Upper lobe of left lung (tissue), 6 donors: ENCODE measurements around the gene MAD1L1. TPM values are rescaled to one million over a fixed set of nuclear protein-coding genes. Genes with fewer than 3 reads are reported as not detected.
"Not testable (repeated sequence)": the region's sequence is repeated elsewhere in the genome, so short reads cannot be mapped to it uniquely, and the experiment has no call there.

Experiments
- ATAC-seq, 2 donors: fragments of 200-7000 bp; cut with Tn5 transposase; one replicate each; pipeline ENCODE4 v1.9.1; 2022; ENCODE audit warnings: mild to moderate bottlenecking in 2 of 2, moderate library complexity in 2 of 2; ENCODE audit not compliant: low FRiP score in 2 of 2
- DNase-seq, 2 donors: peaks; one replicate each; pipeline ENCODE4 v3.0.0-alpha.2; 2019 to 2020
- H3K27ac ChIP-seq, 4 donors: fragments of 200-600 bp; sonication (generic); one replicate each; pipeline ENCODE4 v1.5.1; 2016 to 2019
- H3K27me3 ChIP-seq, 4 donors: fragments of 200-600 bp; sonication (generic); one replicate each; pipeline ENCODE4 v1.5.1; 2017 to 2019
- H3K36me3 ChIP-seq, 4 donors: fragments of 200-600 bp; sonication (generic); one replicate each; pipeline ENCODE4 v1.5.1; 2016 to 2019
- H3K4me1 ChIP-seq, 4 donors: fragments of 200-600 bp; sonication (generic); one replicate each; pipeline ENCODE4 v1.5.1; 2018 to 2019
- H3K4me3 ChIP-seq, 4 donors: fragments of 200-600 bp; sonication (generic); one replicate each; pipeline ENCODE4 v1.5.1; 2017 to 2019; ENCODE audit warnings: mild to moderate bottlenecking in 2 of 4, moderate library complexity in 1 of 4
- H3K9me3 ChIP-seq, 4 donors: fragments of 200-600 bp; sonication (generic); one replicate each; pipeline ENCODE4 v1.5.1; 2018 to 2019
- EP300 ChIP-seq, 4 donors: sonication (generic); formaldehyde crosslinking; IDR thresholded peaks; one replicate each; pipeline ENCODE4 v1.5.1; 2017; ENCODE audit warnings: antibody characterized with exemption in 4 of 4, control low read depth in 2 of 4
- POLR2A ChIP-seq, 4 donors: fragments of 450-650 bp; IDR thresholded peaks; one replicate each; pipeline ENCODE4 v1.5.1; 2016 to 2017; ENCODE audit warnings: antibody characterized with exemption in 4 of 4, mild to moderate bottlenecking in 2 of 4
- POLR2AphosphoS5 ChIP-seq, 2 donors: sonication (generic); formaldehyde crosslinking; IDR thresholded peaks; one replicate each; pipeline ENCODE4 v1.5.1; 2017; ENCODE audit warnings: antibody characterized with exemption in 2 of 2
- WGBS, 2 donors: methylation state at CpG; one replicate each; pipeline ENCODE4 v1.1.5; 2017 to 2018; 5-methylcytosine and 5-hydroxymethylcytosine counted together
- total RNA-seq, 6 donors: library from RNA; depleted of rRNA in 4 of 6; stranded (reverse); fragments of >200 nt in 4 of 6; gene quantifications; one replicate each; pipeline versions ENCODE4 v1.1.0 to v1.2.1, GENCODE V29; 2016 to 2021
- TF ChIP-seq, protein P1 (sequence below), 6 experiments: fragments of 450-650 bp in 4 of 6; fragments of 200-600 bp in 2 of 6; sonication (generic) in 2 of 6; IDR thresholded peaks; one replicate each; pipeline ENCODE4 v1.5.1; 2016 to 2019; ENCODE audit warnings: antibody characterized with exemption in 6 of 6
- donor health status: DM: no; HTN: no; CAD: no; lungs with moderate emphysema.
- donor health status: DM: no; HTN: yes; CAD: no; lungs with severe emphysema.

MAD1L1 gene
- total RNA-seq, 6 donors from 2014 or later, result 40.6 to 364 (median 65.6) TPM

DNA sequence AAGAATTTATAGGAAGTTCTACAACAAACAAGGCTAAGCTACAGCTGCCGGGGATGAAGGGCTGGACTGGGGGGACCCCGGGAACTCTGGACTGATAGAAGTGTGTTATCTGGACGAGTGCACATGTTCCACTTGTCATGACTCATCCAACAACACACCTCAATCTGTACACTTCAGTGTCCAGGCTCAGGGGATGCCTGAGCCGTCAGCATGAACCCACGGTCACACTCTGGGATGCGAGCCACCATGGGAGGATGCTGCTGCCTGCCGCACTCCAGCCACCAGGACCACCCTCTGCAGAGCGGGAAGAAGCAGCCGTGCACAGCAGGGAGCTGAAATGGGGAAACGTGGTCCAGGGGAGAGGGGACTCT is 67.5 kb downstream of the MAD1L1 start:
- DNase-seq, result no peak
- Histone ChIP-seq H3K4me1 (peaks cover 0 to 15% (median 8%) of the 10 kb centered on the region in 4 donors), H3K36me3 (peaks cover 0 to 8% (median 0%) of the 10 kb centered on the region in 4 donors), H3K27me3 (no peaks in the 10 kb centered on the region), H3K4me3 (no peak overlapping the region), H3K27ac (no peak overlapping the region), H3K9me3 (no peaks in the 10 kb centered on the region)
- TF ChIP-seq POLR2AphosphoS5 (IDR thresholded peaks at IDR 0.05) (no peak), EP300 (IDR thresholded peaks at IDR 0.05) (no peak), POLR2A (IDR thresholded peaks at IDR 0.05) (no peak)
- TF ChIP-seq, protein P1, sequence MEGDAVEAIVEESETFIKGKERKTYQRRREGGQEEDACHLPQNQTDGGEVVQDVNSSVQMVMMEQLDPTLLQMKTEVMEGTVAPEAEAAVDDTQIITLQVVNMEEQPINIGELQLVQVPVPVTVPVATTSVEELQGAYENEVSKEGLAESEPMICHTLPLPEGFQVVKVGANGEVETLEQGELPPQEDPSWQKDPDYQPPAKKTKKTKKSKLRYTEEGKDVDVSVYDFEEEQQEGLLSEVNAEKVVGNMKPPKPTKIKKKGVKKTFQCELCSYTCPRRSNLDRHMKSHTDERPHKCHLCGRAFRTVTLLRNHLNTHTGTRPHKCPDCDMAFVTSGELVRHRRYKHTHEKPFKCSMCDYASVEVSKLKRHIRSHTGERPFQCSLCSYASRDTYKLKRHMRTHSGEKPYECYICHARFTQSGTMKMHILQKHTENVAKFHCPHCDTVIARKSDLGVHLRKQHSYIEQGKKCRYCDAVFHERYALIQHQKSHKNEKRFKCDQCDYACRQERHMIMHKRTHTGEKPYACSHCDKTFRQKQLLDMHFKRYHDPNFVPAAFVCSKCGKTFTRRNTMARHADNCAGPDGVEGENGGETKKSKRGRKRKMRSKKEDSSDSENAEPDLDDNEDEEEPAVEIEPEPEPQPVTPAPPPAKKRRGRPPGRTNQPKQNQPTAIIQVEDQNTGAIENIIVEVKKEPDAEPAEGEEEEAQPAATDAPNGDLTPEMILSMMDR (IDR thresholded peaks at IDR 0.05), result no peak
- no peak for ATAC-seq
- 88 to 97% methylated on average over 10 of the region's 10 CpGs for WGBS, 2 donors

DNA sequence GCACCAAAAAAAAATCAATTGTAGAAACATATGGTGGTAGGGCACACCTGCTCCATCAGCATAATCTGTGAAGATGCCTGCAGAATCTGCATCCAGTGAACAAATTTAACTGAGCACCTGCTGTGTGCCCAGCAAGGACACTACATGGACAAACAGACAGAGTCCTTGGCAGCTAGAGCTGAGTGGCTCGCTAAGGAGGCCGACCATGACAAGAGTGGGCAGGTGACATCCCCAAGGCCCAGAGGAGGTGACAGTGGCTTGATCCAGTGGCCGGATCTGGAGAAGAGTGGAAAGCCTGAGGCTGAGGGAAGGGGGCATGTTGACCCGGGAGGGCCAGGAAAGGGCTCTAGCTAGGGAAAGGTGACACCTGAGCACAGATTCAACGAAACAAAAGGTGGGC is 68.1 kb downstream of the MAD1L1 start:
- 94 to 95% methylated on average over 5 of the region's 5 CpGs for WGBS, 2 donors
- DNase-seq (no peak), ATAC-seq (no peak)
- no peaks in the 10 kb centered on the region for H3K27me3 ChIP-seq
- H3K36me3 ChIP-seq, result peaks cover 0 to 8% (median 0%) of the 10 kb centered on the region in 4 donors
- H3K4me3 ChIP-seq, result no peak overlapping the region
- TF ChIP-seq, protein P1 (IDR thresholded peaks at IDR 0.05), result no peak
- no peak for TF ChIP-seq EP300 (IDR thresholded peaks at IDR 0.05)
- TF ChIP-seq POLR2A (IDR thresholded peaks at IDR 0.05), result no peak
- no peak for TF ChIP-seq POLR2AphosphoS5 (IDR thresholded peaks at IDR 0.05)
- no peaks in the 10 kb centered on the region for H3K9me3 ChIP-seq
- H3K27ac ChIP-seq, result no peak overlapping the region
- peaks cover 0 to 19% (median 10%) of the 10 kb centered on the region in 4 donors for H3K4me1 ChIP-seq

DNA sequence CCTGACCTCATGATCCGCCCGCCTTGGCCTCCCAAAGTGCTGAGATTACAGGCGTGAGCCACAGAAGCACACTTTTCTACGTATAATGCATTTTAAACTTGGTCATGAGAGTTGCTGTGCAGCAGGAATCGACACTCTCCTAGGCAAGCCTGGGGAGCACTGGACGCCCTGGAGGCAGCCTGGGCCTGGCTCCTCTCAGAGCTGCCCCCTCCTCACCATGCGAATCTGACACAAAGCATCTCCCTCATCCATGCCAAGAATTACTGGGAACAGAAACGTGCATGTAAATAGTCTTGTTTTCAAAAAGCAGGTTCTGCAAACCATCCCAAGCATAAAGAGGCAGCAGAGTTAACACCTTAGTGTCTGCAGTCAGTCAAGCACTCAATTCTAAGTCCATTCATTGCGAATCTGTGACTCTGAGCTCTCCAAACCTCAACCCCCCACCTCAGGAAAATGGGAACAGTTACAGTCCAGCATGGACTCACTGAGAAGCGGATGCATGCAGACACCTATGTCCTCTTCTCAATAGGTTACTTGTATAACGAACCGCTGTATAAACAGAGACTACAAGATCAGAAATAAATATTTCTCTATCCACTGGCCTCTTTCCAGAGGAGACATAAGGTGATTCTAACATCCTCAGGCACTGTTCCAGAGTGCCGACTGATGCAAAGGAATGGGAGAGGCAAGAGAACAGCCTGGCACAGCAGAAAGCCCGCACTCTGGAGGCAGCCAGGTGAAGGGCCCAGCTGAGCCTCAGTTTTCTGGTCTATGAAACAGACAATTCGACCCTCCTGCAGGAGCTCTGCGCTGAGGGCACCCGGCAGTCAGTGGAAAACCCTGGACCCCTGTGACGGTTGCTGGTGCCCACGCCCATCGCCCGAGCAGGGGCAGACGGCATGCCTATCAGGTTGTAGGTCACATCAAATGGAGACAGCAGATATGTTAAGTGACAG is 68.9 kb downstream of the MAD1L1 start:
- Histone ChIP-seq H3K27ac (no peak overlapping the region), H3K9me3 (no peaks in the 10 kb centered on the region), H3K4me3 (no peak overlapping the region), H3K36me3 (peaks cover 0 to 7% (median 0%) of the 10 kb centered on the region in 4 donors), H3K4me1 (peaks cover 0 to 26% (median 13%) of the 10 kb centered on the region in 4 donors), H3K27me3 (no peaks in the 10 kb centered on the region)
- TF ChIP-seq POLR2A (IDR thresholded peaks at IDR 0.05), result no peak
- DNase-seq (peak in 1 of 2 donors; percentile 54), ATAC-seq (no peak)
- WGBS, 2 donors, result 89 to 93% methylated on average over 18 to 22 of the region's 22 CpGs

DNA sequence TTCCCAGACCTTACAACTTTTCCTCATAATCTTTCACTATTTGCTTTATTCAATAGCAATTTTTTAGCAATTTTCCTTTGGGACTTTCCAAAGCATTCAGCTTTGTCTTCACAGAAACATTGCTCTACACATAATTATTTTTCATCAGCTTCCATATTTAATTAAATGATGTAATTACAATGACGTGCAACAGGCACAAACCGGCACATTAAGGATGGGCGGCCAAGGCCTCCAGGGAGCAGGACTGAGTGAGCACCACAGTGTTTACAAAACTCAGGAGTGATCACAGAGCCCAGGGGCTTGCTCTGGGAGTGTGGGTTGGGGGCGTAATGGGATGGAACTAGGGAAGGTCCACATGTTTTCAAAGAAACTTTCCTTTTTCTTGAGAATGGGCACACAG is 69.8 kb downstream of the MAD1L1 start:
- H3K27ac ChIP-seq, result no peak overlapping the region
- no peaks in the 10 kb centered on the region for H3K27me3 ChIP-seq
- H3K9me3 ChIP-seq, result no peaks in the 10 kb centered on the region
- ATAC-seq, result peak in 1 of 2 donors; percentile 48
- no peaks in the 10 kb centered on the region for H3K36me3 ChIP-seq
- peaks cover 5 to 36% (median 22%) of the 10 kb centered on the region in 4 donors for H3K4me1 ChIP-seq
- DNase-seq, result no peak
- no peak overlapping the region for H3K4me3 ChIP-seq
- TF ChIP-seq, protein P1 (IDR thresholded peaks at IDR 0.05), result no peak
- TF ChIP-seq POLR2A (IDR thresholded peaks at IDR 0.05), result no peak
- TF ChIP-seq POLR2AphosphoS5 (IDR thresholded peaks at IDR 0.05), result no peak
- no peak for TF ChIP-seq EP300 (IDR thresholded peaks at IDR 0.05)
- WGBS, 2 donors, result 87 to 88% methylated on average over 4 of the region's 4 CpGs

DNA sequence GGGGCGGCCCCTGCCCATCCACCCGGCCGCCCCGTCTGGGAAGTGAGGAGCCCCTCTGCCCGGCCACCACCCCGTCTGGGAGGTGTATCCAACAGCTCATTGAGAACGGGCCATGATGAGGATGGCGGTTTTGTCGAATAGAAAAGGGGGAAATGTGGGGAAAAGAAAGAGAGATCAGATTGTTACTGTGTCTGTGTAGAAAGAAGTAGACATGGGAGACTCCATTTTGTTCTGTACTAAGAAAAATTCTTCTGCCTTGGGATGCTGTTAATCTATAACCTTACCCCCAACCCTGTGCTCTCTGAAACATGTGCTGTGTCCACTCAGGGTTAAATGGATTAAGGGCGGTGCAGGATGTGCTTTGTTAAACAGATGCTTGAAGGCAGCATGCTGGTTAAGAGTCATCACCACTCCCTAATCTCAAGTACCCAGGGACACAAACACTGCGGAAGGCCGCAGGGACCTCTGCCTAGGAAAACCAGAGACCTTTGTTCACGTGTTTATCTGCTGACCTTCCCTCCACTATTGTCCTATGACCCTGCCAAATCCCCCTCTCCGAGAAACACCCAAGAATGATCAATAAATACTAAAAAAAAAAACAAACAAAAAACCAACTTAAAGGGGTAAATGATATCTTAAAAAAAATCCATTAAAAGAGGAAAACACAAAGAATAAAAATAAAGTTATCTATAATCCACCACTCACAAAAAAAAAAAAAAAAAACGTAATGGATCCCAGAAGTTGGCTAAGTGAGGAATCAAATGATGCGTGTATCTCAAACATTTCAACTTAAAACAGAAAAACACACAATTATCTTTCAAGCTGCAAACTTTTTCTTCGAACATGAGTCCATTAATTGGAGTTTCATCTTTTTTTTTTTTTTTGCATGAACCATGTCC is 70.5 kb downstream of the MAD1L1 start:
- H3K36me3 ChIP-seq, H3K9me3 ChIP-seq, DNase-seq, H3K27ac ChIP-seq, H3K4me3 ChIP-seq, H3K27me3 ChIP-seq, ATAC-seq: not testable (repeated sequence)
- H3K4me1 ChIP-seq, result peaks cover 8 to 41% (median 25%) of the 10 kb centered on the region in 4 donors
- WGBS, 2 donors, result 69 to 82% methylated on average over 15 to 17 of the region's 17 CpGs
